AG04449 (cell line): ENCODE data around the gene SH3PXD2A.

Experiments used
- CTCF ChIA-PET: fragments of 350-600 bp; formaldehyde crosslinking; extraction: SDS; loops from one replicate; lab custom pipeline; 2021; ENCODE audit warnings: antibody characterized with exemption; lab: Yijun Ruan, JAX
- POLR2A ChIA-PET: fragments of 400-600, 350-600 bp; formaldehyde crosslinking; extraction: SDS; loops from one replicate; lab custom pipeline; 2020; ENCODE audit warnings: antibody characterized with exemption, inconsistent platforms; lab: Yijun Ruan, JAX
- DNase-seq: peaks from one replicate; pipeline ENCODE4 v3.0.0-alpha.2; 2010; ENCODE audit warnings: low read depth, low spot score
- H3K4me3 ChIP-seq: 2 replicates; pipeline ENCODE4 v1.5.1; 2011; ENCODE audit warnings: low read depth, mild to moderate bottlenecking, control low read depth, low read length
- CTCF ChIP-seq: IDR thresholded peaks from one replicate; pipeline ENCODE4 v1.5.1; 2011; ENCODE audit warnings: mild to moderate bottlenecking, moderate library complexity, low read length, control low read depth, inconsistent platforms; ENCODE audit not compliant: insufficient read depth; ENCODE audit errors: missing control alignments

The SH3PXD2A gene

DNA sequence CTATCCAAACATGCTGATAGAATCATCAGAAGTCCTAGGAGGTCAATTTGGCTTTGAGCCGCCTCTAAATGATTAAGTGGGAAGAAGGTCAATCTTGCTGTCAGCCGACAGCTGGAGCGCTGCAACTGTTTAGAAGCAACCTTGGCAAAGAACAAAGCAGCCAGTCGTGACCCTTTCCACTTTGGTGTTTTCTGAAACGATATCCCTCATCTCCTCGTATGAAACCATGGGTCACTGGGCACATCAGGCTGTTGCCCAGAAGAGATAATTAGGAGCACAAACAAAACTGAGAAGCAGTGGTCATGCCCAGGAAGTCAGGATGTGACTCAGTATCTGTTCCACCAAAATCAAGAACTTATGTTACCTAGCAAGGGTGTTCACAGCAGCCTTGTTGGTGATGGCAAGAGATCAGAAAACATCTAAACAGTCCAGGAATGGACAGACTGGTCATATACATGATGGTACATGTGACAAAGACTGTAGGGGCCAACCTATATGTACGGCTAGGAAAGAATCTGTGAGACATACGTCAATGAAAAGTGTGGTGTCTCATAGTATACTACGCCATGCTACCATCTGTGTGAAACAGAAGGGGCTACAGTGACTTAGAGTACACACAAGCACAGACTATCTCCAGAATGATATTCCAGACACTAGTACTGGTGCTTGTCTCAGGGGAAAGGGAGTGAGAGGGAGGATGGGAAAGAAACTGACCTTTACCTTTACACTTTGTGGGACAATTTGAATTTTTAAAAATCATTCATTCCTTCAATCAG, 40.2 kb upstream of the SH3PXD2A start:
- POLR2A ChIA-PET = no interaction called here
- no peak overlapping the region for H3K4me3 ChIP-seq
- TF ChIP-seq CTCF = no peak
- CTCF ChIA-PET = interaction anchor here (0.8 to 4.3 kb wide), 9 partner anchors 10 to 396 kb away, joined by 3 to 28 read pairs (median 4); partner anchors contain the start of gene SFR1
- no peak for DNase-seq

DNA sequence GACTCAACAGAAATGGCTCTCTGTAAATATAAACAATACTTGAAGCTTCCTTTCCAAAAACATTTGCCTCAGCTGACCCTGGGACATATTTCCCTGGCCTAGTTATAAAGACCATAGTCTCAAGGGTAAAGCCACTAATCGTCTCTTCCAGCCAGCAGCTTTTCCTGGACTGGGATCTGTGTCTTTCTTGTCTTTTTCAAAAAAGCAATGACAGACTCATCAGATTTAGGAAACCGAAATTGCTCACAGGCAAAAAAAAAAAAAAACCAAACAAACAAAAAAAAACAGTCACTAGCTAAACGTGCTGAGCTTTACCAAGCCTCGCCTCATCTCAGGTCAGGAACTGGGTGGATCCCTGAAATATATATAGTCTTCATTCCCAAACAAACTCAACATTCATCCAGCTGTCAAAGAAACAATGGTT, 39.1 kb upstream of the SH3PXD2A start:
- CTCF ChIA-PET = interaction anchor here (0.6 to 4.3 kb wide), 9 partner anchors 9 to 397 kb away, joined by 3 to 28 read pairs (median 3); partner anchors contain the start of gene SFR1
- DNase-seq = no peak
- TF ChIP-seq CTCF = no peak
- no peak overlapping the region for H3K4me3 ChIP-seq
- POLR2A ChIA-PET = interaction anchor here (0.6 kb wide), 1 partner anchor 372 kb away, joined by 3 read pairs; no protein-coding TSS in a partner anchor

DNA sequence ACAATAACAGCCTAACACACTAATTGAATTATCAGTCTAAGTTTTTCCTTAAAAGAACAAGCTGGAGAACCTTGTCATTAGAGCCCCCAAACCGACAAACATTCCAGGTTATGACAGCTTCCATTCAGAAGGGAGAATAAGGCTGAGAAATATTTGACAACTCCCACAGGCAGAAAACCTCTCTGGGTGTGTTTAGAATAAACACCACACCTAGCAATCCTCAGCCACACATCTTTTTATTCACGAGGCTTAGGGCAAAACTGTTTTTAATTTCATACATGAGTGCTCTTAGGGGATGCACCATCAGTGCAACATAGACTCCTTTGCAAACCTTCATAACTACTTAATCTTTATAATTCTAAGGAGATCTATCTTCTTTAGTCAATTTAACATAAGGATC, 38.4 kb upstream of the SH3PXD2A start:
- ChIA-PET CTCF (interaction anchor here (1.6 to 4.3 kb wide), 5 partner anchors 9 to 312 kb away, joined by 3 to 28 read pairs (median 11); partner anchors contain the start of gene SFR1), POLR2A (no interaction called here)
- H3K4me3 ChIP-seq = no peak overlapping the region
- DNase-seq = no peak
- TF ChIP-seq CTCF = no peak

- no peak for DNase-seq
- ChIA-PET CTCF (interaction anchor here (0.7 to 4.3 kb wide), 5 partner anchors 10 to 314 kb away, joined by 3 to 28 read pairs (median 3); no protein-coding TSS in a partner anchor), POLR2A (no interaction called here)
- H3K4me3 ChIP-seq = no peak overlapping the region
- TF ChIP-seq CTCF = no peak
Measured at GRCh38 chr10:103892181-103892580, 36.8 kb upstream of the SH3PXD2A start.

DNA sequence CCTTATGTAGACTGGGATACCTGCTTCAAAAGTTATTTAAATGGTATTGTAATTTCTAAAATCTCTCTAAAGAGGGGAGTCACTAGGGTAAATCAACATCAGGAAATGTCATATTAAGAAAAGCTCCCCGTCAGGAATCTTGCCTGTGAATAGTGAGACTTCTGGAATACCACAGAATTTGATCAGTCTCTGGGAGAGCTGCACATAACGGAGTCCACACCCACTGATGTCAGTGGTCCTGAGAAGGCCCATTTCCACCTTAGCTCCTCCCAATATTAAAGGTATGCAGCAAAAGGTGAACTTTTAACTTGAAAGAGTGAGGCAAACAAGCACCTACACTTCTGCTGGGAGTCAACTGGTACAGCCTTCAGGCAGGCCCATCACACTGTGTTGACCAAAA, 35.3 kb upstream of the SH3PXD2A start:
- no peak for DNase-seq
- POLR2A ChIA-PET = no interaction called here
- no peak overlapping the region for H3K4me3 ChIP-seq
- CTCF ChIA-PET = interaction anchor here (0.7 to 14.4 kb wide), 10 partner anchors 9 to 249 kb away, joined by 3 to 552 read pairs (median 5); partner anchors contain the start of gene SFR1
- no peak for TF ChIP-seq CTCF

DNA sequence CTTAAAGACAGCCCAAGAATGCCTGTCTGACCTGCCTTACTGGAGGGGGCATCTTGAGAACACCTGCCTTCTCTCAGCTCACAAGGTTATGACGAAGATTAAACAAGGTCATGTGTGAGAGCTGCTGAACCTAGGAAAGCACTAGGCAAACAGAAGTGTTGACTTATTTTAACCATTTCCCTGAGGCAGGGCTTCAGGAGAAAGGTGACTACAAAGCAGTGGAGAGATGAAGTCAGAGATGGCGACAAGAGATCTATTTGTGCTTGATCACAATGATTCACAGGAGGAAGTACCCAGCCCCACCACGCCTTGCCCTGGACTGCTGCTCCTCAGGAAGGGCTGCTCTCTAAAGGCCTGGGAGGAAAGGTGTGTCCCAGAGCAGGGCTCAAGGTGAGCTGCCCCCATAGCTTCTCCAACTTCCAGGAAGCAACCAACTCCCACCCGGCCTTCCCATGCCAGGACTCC, 34.9 kb upstream of the SH3PXD2A start:
- DNase-seq = no peak
- ChIA-PET CTCF (interaction anchor here (0.6 to 14.4 kb wide), 16 partner anchors 10 to 369 kb away, joined by 3 to 552 read pairs (median 4); partner anchors contain the start of gene SFR1), POLR2A (no interaction called here)
- no peak overlapping the region for H3K4me3 ChIP-seq
- no peak for TF ChIP-seq CTCF
